ENCODE results near the gene MMP14. TPM values are rescaled to one million over a fixed set of nuclear protein-coding genes. Genes with fewer than 3 reads are reported as not detected.
"Not testable (repeated sequence)": the region's sequence is repeated elsewhere in the genome, so short reads cannot be mapped to it uniquely, and the experiment has no call there.

MMP14 gene
- total RNA-seq (2014; rRNA removed; shearing (Covaris generic)), result 96.7 and 98.7 TPM in 2 replicates

GRCh38 chr14:22836301-22837113 is at the start of gene MMP14:
TSS of gene MMP14 (plus strand) at chr14:22836585. CDS start at chr14:22836818, 233 bp downstream.
- peak; percentile 87 to 89 for DNase-seq
- Histone ChIP-seq H3K36me3 (peaks cover 16% of the 10 kb centered on the region), H3K4me3 (peak within 1 kb of the TSS; percentile 95)

GRCh38 chr14:22786685-22787084 is 49.7 kb upstream of the MMP14 start:
- Histone ChIP-seq H3K27me3 (no peaks in the 10 kb centered on the region), H3K27ac (no peak overlapping the region), H3K9me3 (replicated peaks) (no peaks in the 10 kb centered on the region), H3K36me3 (no peaks in the 10 kb centered on the region), H3K4me1 (peaks cover 5% of the 10 kb centered on the region), H3K4me3 (no peak overlapping the region)
- DNase-seq, result no peak

More at GRCh38 chr14:22836301-22837113, at the start of gene MMP14:
- Histone ChIP-seq H3K9me3 (replicated peaks) (no peaks in the 10 kb centered on the region), H3K27ac (peak within 1 kb of the TSS; percentile 85), H3K27me3 (no peaks in the 10 kb centered on the region), H3K4me1 (peaks cover 14% of the 10 kb centered on the region)

- DNase-seq, result peak; percentile 7 to 34
- Histone ChIP-seq H3K27me3 (no peaks in the 10 kb centered on the region), H3K4me3 (no peak overlapping the region), H3K27ac (no peak overlapping the region), H3K9me3 (replicated peaks) (no peaks in the 10 kb centered on the region), H3K4me1 (no peaks in the 10 kb centered on the region), H3K36me3 (peaks cover 8% of the 10 kb centered on the region)
Observed at GRCh38 chr14:22791301-22791700, 45.1 kb upstream of the MMP14 start.

- H3K4me1 ChIP-seq, result no peaks in the 10 kb centered on the region
Observed at GRCh38 chr14:22792158-22792557, 44.2 kb upstream of the MMP14 start.

GRCh38 chr14:22793550-22793949 is 42.8 kb upstream of the MMP14 start:
- peaks cover 13% of the 10 kb centered on the region for H3K36me3 ChIP-seq
- not testable (repeated sequence) for H3K27me3 ChIP-seq; H3K4me1 ChIP-seq; H3K27ac ChIP-seq; H3K9me3 ChIP-seq (replicated peaks); H3K4me3 ChIP-seq; DNase-seq

More at GRCh38 chr14:22792158-22792557, 44.2 kb upstream of the MMP14 start:
- Histone ChIP-seq H3K9me3 (replicated peaks) (no peaks in the 10 kb centered on the region), H3K4me3 (no peak overlapping the region), H3K27me3 (no peaks in the 10 kb centered on the region), H3K27ac (no peak overlapping the region), H3K36me3 (peaks cover 11% of the 10 kb centered on the region)
- no peak for DNase-seq

GRCh38 chr14:22793976-22794375 is 42.4 kb upstream of the MMP14 start:
- no peaks in the 10 kb centered on the region for H3K27me3 ChIP-seq
- no peaks in the 10 kb centered on the region for H3K4me1 ChIP-seq
- H3K4me3 ChIP-seq, result no peak overlapping the region
- no peak for DNase-seq
- no peaks in the 10 kb centered on the region for H3K9me3 ChIP-seq (replicated peaks)
- no peak overlapping the region for H3K27ac ChIP-seq
- peaks cover 13% of the 10 kb centered on the region for H3K36me3 ChIP-seq

- no peak for DNase-seq
- Histone ChIP-seq H3K27me3 (no peaks in the 10 kb centered on the region), H3K4me1 (no peaks in the 10 kb centered on the region), H3K4me3 (no peak overlapping the region), H3K9me3 (replicated peaks) (no peaks in the 10 kb centered on the region), H3K27ac (no peak overlapping the region), H3K36me3 (peaks cover 13% of the 10 kb centered on the region)
Observed at GRCh38 chr14:22794551-22794951, 41.8 kb upstream of the MMP14 start.

GRCh38 chr14:22796087-22796707 is 40.2 kb upstream of the MMP14 start:
- no peak overlapping the region for H3K27ac ChIP-seq
- no peaks in the 10 kb centered on the region for H3K4me1 ChIP-seq
- H3K36me3 ChIP-seq, result peaks cover 13% of the 10 kb centered on the region
- H3K9me3 ChIP-seq (replicated peaks), result no peaks in the 10 kb centered on the region
- DNase-seq, result no peak
- no peak overlapping the region for H3K4me3 ChIP-seq
- no peaks in the 10 kb centered on the region for H3K27me3 ChIP-seq

GRCh38 chr14:22797017-22797917 is 39.1 kb upstream of the MMP14 start:
- Histone ChIP-seq H3K4me3 (no peak overlapping the region), H3K27me3 (no peaks in the 10 kb centered on the region), H3K36me3 (peaks cover 13% of the 10 kb centered on the region), H3K9me3 (replicated peaks) (no peaks in the 10 kb centered on the region), H3K4me1 (no peaks in the 10 kb centered on the region), H3K27ac (no peak overlapping the region)
- DNase-seq, result no peak

GRCh38 chr14:22798528-22798927 is 37.9 kb upstream of the MMP14 start:
- no peak for DNase-seq
- Histone ChIP-seq H3K27me3 (no peaks in the 10 kb centered on the region), H3K36me3 (peaks cover 13% of the 10 kb centered on the region), H3K9me3 (replicated peaks) (no peaks in the 10 kb centered on the region), H3K27ac (no peak overlapping the region), H3K4me3 (no peak overlapping the region), H3K4me1 (no peaks in the 10 kb centered on the region)

GRCh38 chr14:22800346-22800745 is 36.0 kb upstream of the MMP14 start:
- Histone ChIP-seq H3K4me1 (no peaks in the 10 kb centered on the region), H3K27ac (no peak overlapping the region), H3K4me3 (no peak overlapping the region), H3K27me3 (no peaks in the 10 kb centered on the region), H3K9me3 (replicated peaks) (no peaks in the 10 kb centered on the region), H3K36me3 (peaks cover 13% of the 10 kb centered on the region)
- no peak for DNase-seq

GRCh38 chr14:22801716-22802115 is 34.7 kb upstream of the MMP14 start:
- H3K36me3 ChIP-seq, result peaks cover 3% of the 10 kb centered on the region
- DNase-seq, result no peak
- H3K27me3 ChIP-seq, result no peaks in the 10 kb centered on the region
- no peaks in the 10 kb centered on the region for H3K9me3 ChIP-seq (replicated peaks)
- no peak overlapping the region for H3K4me3 ChIP-seq
- H3K4me1 ChIP-seq, result no peaks in the 10 kb centered on the region
- H3K27ac ChIP-seq, result no peak overlapping the region

GRCh38 chr14:22802860-22803686 is 33.3 kb upstream of the MMP14 start:
- H3K27ac ChIP-seq, result no peak overlapping the region

GRCh38 chr14:22803687-22803974 is 32.8 kb upstream of the MMP14 start:
- no peaks in the 10 kb centered on the region for H3K9me3 ChIP-seq (replicated peaks)

More at GRCh38 chr14:22802860-22803686, 33.3 kb upstream of the MMP14 start:
- no peaks in the 10 kb centered on the region for H3K4me1 ChIP-seq
- H3K36me3 ChIP-seq, result no peaks in the 10 kb centered on the region; the same call in none of the 2 replicates
- no peak overlapping the region for H3K4me3 ChIP-seq
- H3K9me3 ChIP-seq (replicated peaks), result no peaks in the 10 kb centered on the region
- no peaks in the 10 kb centered on the region for H3K27me3 ChIP-seq
- DNase-seq, result no peak

More at GRCh38 chr14:22803687-22803974, 32.8 kb upstream of the MMP14 start:
- H3K27ac ChIP-seq, result no peak overlapping the region
- no peak for DNase-seq
- H3K27me3 ChIP-seq, result no peaks in the 10 kb centered on the region
- no peaks in the 10 kb centered on the region for H3K4me1 ChIP-seq
- H3K36me3 ChIP-seq, result no peaks in the 10 kb centered on the region; the same call in none of the 2 replicates
- no peak overlapping the region for H3K4me3 ChIP-seq

All from SJCRH30 (cell line).